Upper lobe of right lung (tissue), 1 donor: ENCODE data around the gene PCGF5. TPM values are rescaled to one million over a fixed set of nuclear protein-coding genes. Genes with fewer than 3 reads are reported as not detected.
"Not testable (repeated sequence)": the region's sequence is repeated elsewhere in the genome, so short reads cannot be mapped to it uniquely, and the experiment has no call there.

Experiments
- ATAC-seq: fragments of 200-7000 bp; cut with Tn5 transposase; one replicate; pipeline ENCODE4 v1.9.1; 2020; ENCODE audit warnings: mild to moderate bottlenecking, moderate library complexity
- DNase-seq: peaks from one replicate; pipeline ENCODE4 v3.0.0-alpha.2; 2020
- H3K27ac ChIP-seq: fragments of 200-600 bp; one replicate; pipeline ENCODE4 v1.8.0; 2022
- H3K27me3 ChIP-seq: fragments of 200-600 bp; one replicate; pipeline ENCODE4 v1.8.0; 2022; ENCODE audit warnings: mild to moderate bottlenecking
- H3K36me3 ChIP-seq: fragments of 200-600 bp; one replicate; pipeline ENCODE4 v1.8.0; 2022
- H3K4me1 ChIP-seq: fragments of 200-600 bp; one replicate; pipeline ENCODE4 v1.8.0; 2022
- H3K4me3 ChIP-seq: fragments of 200-600 bp; one replicate; pipeline ENCODE4 v1.8.0; 2022; ENCODE audit warnings: mild to moderate bottlenecking
- H3K9me3 ChIP-seq: fragments of 200-600 bp; one replicate; pipeline ENCODE4 v1.8.0; 2022
- intact Hi-C: fragments of 100-400 bp; cut with DNase I; formaldehyde crosslinking; loops from one replicate; pipeline ENCODE4 v1.11.0; 2022
- total RNA-seq: library from RNA; stranded (reverse); fragmentation: NEBNext Ultra II Directional; extraction: Animal tissue kit (Norgen Biotek cat#: 25700); gene quantifications from one replicate; pipeline ENCODE4 v1.2.1, GENCODE V29; 2021
- TF ChIP-seq, protein P1 (sequence below): fragments of 200-600 bp; IDR thresholded peaks from one replicate; pipeline ENCODE4 v1.8.0; 2022; ENCODE audit warnings: antibody characterized with exemption
- donor health status: DM: no; HTN: yes; CAD: no; lungs with severe emphysema.

The PCGF5 gene
- total RNA-seq, 1 donor from 2014 or later: 49.6 TPM

DNA sequence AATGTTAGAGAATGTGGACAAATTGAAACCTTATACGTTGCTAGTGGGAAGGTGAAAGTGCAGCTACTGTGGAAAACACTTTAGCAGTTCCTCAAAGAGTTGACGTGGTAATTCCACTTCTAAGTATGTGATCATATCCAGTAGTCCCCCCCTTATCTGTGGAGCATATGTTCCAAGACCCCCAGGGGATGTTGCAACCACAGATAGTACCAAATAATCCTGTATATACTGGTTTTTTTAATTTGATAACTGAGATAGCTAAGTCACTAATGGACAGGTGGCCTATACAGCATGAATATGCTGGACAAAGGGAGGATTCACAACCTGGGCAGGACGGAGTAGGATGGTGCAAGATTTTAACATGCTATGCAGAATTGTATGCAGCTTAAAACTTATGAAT lies 36.8 kb downstream of the PCGF5 start:
- intact Hi-C loops: no loop called here
- H3K4me1 ChIP-seq: no peaks in the 10 kb centered on the region
- ATAC-seq (no peak), DNase-seq (no peak)
- H3K27me3 ChIP-seq: no peaks in the 10 kb centered on the region
- H3K4me3 ChIP-seq: no peak overlapping the region
- no peaks in the 10 kb centered on the region for H3K9me3 ChIP-seq
- H3K36me3 ChIP-seq: peaks cover 54% of the 10 kb centered on the region
- TF ChIP-seq, protein P1, sequence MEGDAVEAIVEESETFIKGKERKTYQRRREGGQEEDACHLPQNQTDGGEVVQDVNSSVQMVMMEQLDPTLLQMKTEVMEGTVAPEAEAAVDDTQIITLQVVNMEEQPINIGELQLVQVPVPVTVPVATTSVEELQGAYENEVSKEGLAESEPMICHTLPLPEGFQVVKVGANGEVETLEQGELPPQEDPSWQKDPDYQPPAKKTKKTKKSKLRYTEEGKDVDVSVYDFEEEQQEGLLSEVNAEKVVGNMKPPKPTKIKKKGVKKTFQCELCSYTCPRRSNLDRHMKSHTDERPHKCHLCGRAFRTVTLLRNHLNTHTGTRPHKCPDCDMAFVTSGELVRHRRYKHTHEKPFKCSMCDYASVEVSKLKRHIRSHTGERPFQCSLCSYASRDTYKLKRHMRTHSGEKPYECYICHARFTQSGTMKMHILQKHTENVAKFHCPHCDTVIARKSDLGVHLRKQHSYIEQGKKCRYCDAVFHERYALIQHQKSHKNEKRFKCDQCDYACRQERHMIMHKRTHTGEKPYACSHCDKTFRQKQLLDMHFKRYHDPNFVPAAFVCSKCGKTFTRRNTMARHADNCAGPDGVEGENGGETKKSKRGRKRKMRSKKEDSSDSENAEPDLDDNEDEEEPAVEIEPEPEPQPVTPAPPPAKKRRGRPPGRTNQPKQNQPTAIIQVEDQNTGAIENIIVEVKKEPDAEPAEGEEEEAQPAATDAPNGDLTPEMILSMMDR: no peak
- H3K27ac ChIP-seq: no peak overlapping the region

DNA sequence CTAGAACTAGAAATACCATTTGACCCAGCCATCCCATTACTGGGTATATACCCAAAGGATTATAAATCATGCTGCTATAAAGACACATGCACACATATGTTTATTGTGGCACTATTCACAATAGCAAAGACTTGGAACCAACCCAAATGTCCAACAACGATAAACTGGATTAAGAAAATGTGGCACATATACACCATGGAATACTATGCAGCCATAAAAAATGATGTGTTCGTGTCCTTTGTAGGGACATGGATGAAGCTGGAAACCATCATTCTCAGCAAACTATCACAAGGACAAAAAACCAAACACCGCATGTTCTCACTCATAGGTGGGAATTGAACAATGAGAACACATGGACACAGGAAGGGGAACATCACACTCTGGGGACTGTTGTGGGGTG lies 40.0 kb downstream of the PCGF5 start:
- ATAC-seq, H3K4me1 ChIP-seq, DNase-seq, H3K27ac ChIP-seq, H3K4me3 ChIP-seq, H3K9me3 ChIP-seq, intact Hi-C loops, H3K27me3 ChIP-seq: not testable (repeated sequence)
- peaks cover 45% of the 10 kb centered on the region for H3K36me3 ChIP-seq

DNA sequence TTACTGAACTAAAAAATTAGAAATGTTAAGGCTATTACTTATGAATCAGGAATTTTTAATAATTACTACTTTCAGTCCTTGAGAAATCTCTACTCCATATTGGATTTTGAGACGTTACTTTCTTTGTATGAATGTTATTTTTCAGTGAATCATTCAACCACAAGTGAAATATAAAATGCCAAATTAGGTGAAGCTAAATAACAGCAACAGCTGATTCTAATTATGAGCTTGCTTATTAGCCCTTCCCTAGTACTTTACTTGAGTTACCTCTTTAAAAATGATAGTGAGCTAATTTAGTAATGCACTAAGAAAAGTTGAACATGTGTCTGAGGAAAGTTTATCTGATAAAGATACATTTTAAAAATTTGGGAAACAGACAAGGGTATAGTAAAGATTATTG lies 51.4 kb downstream of the PCGF5 start:
- Histone ChIP-seq H3K9me3 (no peaks in the 10 kb centered on the region), H3K36me3 (peaks cover 34% of the 10 kb centered on the region), H3K4me1 (no peaks in the 10 kb centered on the region), H3K27me3 (no peaks in the 10 kb centered on the region), H3K4me3 (no peak overlapping the region), H3K27ac (no peak overlapping the region)
- DNase-seq (no peak), ATAC-seq (no peak)
- TF ChIP-seq, protein P1: no peak
- intact Hi-C loops: no loop called here

DNA sequence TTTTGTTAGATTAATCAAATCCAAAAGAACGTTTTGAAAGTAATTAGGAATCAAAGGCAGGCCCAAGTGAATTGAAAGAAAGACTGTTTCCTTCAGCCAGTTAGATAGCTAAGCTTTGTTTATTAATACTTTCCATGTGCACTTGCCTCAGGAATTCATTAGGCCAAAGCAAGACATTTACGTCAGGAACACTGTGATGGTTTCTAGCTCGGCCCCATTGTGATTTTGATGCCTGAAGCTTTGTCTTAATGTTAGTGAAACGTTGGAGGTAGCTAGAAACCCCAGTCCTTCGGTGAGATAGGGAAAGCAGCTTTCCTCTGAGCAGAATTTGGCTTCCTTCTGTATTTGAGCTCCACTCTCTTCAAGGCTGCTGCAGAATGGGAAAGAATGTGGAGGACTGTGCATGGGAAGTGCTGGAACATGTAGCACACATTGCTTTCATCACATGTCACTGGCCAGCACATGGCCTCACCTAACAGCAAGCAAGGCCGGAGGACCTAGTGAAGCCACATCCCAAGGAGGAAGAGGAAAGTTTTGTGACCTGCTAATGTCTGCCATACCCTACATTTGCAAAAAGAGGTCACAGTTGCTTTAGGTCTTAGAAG lies 64.1 kb downstream of the PCGF5 start:
- peaks cover 4% of the 10 kb centered on the region for H3K4me1 ChIP-seq
- TF ChIP-seq, protein P1: no peak
- intact Hi-C loops: no loop called here
- no peak overlapping the region for H3K4me3 ChIP-seq
- H3K27ac ChIP-seq: no peak overlapping the region
- no peaks in the 10 kb centered on the region for H3K27me3 ChIP-seq
- H3K9me3 ChIP-seq: no peaks in the 10 kb centered on the region
- DNase-seq: no peak
- peaks cover 5% of the 10 kb centered on the region for H3K36me3 ChIP-seq
- ATAC-seq: peak; percentile 53

DNA sequence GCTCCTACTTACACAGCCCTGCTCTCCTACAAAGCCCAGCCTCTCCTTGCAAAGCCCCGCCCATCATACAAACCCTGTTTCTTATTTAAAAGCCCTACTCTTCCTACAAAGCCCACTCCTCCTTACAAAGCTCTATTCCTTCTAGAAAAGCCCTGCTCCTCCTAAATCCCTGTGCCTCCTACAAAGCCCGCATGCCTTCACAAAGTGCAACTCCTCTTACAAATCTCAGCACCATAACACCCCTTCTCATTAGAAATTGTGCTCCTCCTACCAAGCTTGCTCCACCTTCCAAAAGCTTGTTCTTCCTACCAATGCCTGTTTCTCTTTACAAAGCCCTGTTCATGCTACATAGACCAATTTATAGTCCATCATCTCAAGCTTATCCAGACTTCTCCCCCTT lies 66.1 kb downstream of the PCGF5 start:
- no peaks in the 10 kb centered on the region for H3K9me3 ChIP-seq
- peaks cover 5% of the 10 kb centered on the region for H3K36me3 ChIP-seq
- DNase-seq: no peak
- ATAC-seq: no peak
- H3K27me3 ChIP-seq: no peaks in the 10 kb centered on the region
- H3K27ac ChIP-seq: no peak overlapping the region
- no peak overlapping the region for H3K4me3 ChIP-seq
- TF ChIP-seq, protein P1: no peak
- H3K4me1 ChIP-seq: peaks cover 4% of the 10 kb centered on the region
- intact Hi-C loops: no loop called here

DNA sequence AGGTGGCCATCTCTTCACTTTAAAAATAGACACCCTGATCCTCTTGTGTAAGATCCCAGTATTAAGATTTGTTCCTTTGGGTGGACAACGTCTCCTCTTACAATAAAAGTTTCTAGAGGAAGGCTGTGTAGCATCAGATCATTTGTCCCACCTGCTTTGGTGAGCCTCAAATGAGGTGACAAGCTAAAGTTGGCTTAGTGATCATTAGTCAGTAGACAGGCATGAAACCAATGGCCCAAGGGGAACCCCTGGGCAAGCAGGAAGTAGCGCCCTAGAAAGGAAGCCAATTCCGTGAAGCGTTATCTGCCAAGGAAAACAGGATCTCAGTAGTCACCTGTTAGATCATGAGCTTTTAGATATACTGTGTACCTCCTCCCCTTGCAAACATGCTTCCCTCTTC lies 66.8 kb downstream of the PCGF5 start:
- H3K4me1 ChIP-seq: peaks cover 4% of the 10 kb centered on the region
- intact Hi-C loops: no loop called here
- TF ChIP-seq, protein P1: no peak
- H3K36me3 ChIP-seq: peaks cover 5% of the 10 kb centered on the region
- DNase-seq (no peak), ATAC-seq (no peak)
- no peak overlapping the region for H3K27ac ChIP-seq
- no peaks in the 10 kb centered on the region for H3K27me3 ChIP-seq
- H3K9me3 ChIP-seq: no peaks in the 10 kb centered on the region
- no peak overlapping the region for H3K4me3 ChIP-seq
